CD14-positive monocyte (primary cell): ENCODE data around the gene ELMOD1. TPM values are rescaled to one million over a fixed set of nuclear protein-coding genes. Genes with fewer than 3 reads are reported as not detected.

Experiments used
- DNase-seq, 3 donors: peaks; one replicate each; pipeline ENCODE4 v3.0.0-alpha.2; 2011 to 2022
- H2AFZ ChIP-seq: 2 replicates; pipeline ENCODE4 v1.6.0; 2012; ENCODE audit warnings: mild to moderate bottlenecking, low read depth, low read length, inconsistent platforms; ENCODE audit not compliant: insufficient read depth, poor library complexity, severe bottlenecking
- H3K27ac ChIP-seq, 2 donors: 1 replicate in 1 of 2; 2 replicates in 1 of 2; pipeline ENCODE4 v1.5.1; 2012 to 2013; ENCODE audit warnings: low read length in 2 of 2, control low read depth in 1 of 2, inconsistent platforms in 1 of 2, low read depth in 1 of 2, mild to moderate bottlenecking in 1 of 2
- H3K27me3 ChIP-seq, 2 donors: one replicate each; pipeline versions ENCODE4 v1.6.0 to v1.6.1; 2011 to 2013; ENCODE audit warnings: low read length in 2 of 2; ENCODE audit not compliant: control insufficient read depth in 2 of 2, insufficient read depth in 2 of 2
- H3K36me3 ChIP-seq, 2 donors: replicated peaks in 1 of 2; 1 replicate in 1 of 2; 2 replicates in 1 of 2; pipeline versions ENCODE4 v1.5.1 to v1.6.1; 2012 to 2013; ENCODE audit warnings: low read length in 2 of 2, control low read depth in 1 of 2, inconsistent platforms in 1 of 2, mild to moderate bottlenecking in 1 of 2; ENCODE audit not compliant: insufficient read depth in 2 of 2, control insufficient read depth in 1 of 2
- H3K4me1 ChIP-seq, 2 donors: 1 replicate in 1 of 2; 2 replicates in 1 of 2; pipeline versions ENCODE4 v1.5.1 to v1.6.1; 2012 to 2013; ENCODE audit warnings: low read length in 2 of 2, control low read depth in 1 of 2, inconsistent platforms in 1 of 2, mild to moderate bottlenecking in 1 of 2, moderate library complexity in 1 of 2; ENCODE audit not compliant: insufficient read depth in 2 of 2, control insufficient read depth in 1 of 2
- H3K4me2 ChIP-seq: replicated peaks from 2 replicates; pipeline ENCODE3; 2012; ENCODE audit warnings: low read length, moderate library complexity, mild to moderate bottlenecking; ENCODE audit not compliant: poor library complexity, severe bottlenecking; ENCODE audit errors: extremely low read depth
- H3K4me3 ChIP-seq, 3 experiments: fragments of 200-600 bp in 1 of 3; sonication (generic) in 1 of 3; replicated peaks in 1 of 3; 1 replicate in 2 of 3; 2 replicates in 1 of 3; pipeline ENCODE4 v1.5.1; 2011 to 2013; ENCODE audit warnings: low read length in 3 of 3, mild to moderate bottlenecking in 3 of 3, control low read depth in 2 of 3, low read depth in 2 of 3, inconsistent platforms in 1 of 3, moderate library complexity in 1 of 3
- H3K79me2 ChIP-seq: 2 replicates; pipeline ENCODE4 v1.6.0; 2012; ENCODE audit warnings: mild to moderate bottlenecking, control low read depth, inconsistent platforms, low read length, moderate library complexity; ENCODE audit not compliant: insufficient read depth
- H3K9ac ChIP-seq: 2 replicates; pipeline ENCODE4 v1.6.0; 2017; ENCODE audit warnings: low read length, mild to moderate bottlenecking; ENCODE audit not compliant: insufficient read depth, poor library complexity, severe bottlenecking
- H3K9me3 ChIP-seq, 2 donors: replicated peaks in 1 of 2; 1 replicate in 1 of 2; 2 replicates in 1 of 2; pipeline versions ENCODE4 v1.5.1 to v1.6.1; 2012 to 2013; ENCODE audit warnings: low read length in 2 of 2, control low read depth in 1 of 2; ENCODE audit not compliant: control insufficient read depth in 1 of 2, insufficient read depth in 1 of 2
- H4K20me1 ChIP-seq: 2 replicates; pipeline ENCODE4 v1.6.0; 2012; ENCODE audit warnings: mild to moderate bottlenecking, low read length, control low read depth, moderate library complexity; ENCODE audit not compliant: insufficient read depth
- H3K27ac Mint-ChIP-seq, 7 donors: one replicate each; pipeline ENCODE4 v1.8.0; 2020; ENCODE audit warnings: mild to moderate bottlenecking in 7 of 7, mixed read lengths in 7 of 7, moderate library complexity in 6 of 7, inconsistent platforms in 2 of 7
- H3K27me3 Mint-ChIP-seq, 3 donors: one replicate each; pipeline ENCODE4 v1.8.0; 2021 to 2022; ENCODE audit warnings: low read depth in 3 of 3, mild to moderate bottlenecking in 3 of 3, mixed read lengths in 3 of 3, moderate library complexity in 3 of 3, inconsistent platforms in 1 of 3
- H3K36me3 Mint-ChIP-seq, 2 donors: one replicate each; pipeline ENCODE4 v1.8.0; 2020; ENCODE audit warnings: mixed read lengths in 2 of 2, inconsistent platforms in 1 of 2, mild to moderate bottlenecking in 1 of 2
- H3K4me1 Mint-ChIP-seq: one replicate; pipeline ENCODE4 v1.8.0; 2020; ENCODE audit warnings: mild to moderate bottlenecking, mixed read lengths
- H3K4me3 Mint-ChIP-seq, 2 donors: one replicate each; pipeline ENCODE4 v1.8.0; 2020; ENCODE audit warnings: mild to moderate bottlenecking in 2 of 2, mixed read lengths in 2 of 2, moderate library complexity in 1 of 2
- H3K9me3 Mint-ChIP-seq, 7 donors: one replicate each; pipeline ENCODE4 v1.8.0; 2020 to 2022; ENCODE audit warnings: mixed read lengths in 7 of 7, mild to moderate bottlenecking in 6 of 7, moderate library complexity in 6 of 7, inconsistent platforms in 2 of 7
- WGBS: methylation state at CpG from one replicate; pipeline ENCODE4 v1.1.5; 2013; ENCODE audit warnings: missing lambda C conversion rate; ENCODE audit not compliant: insufficient coverage; 5-methylcytosine and 5-hydroxymethylcytosine counted together
- intact Hi-C, 2 donors: fragments of 100-400 bp; cut with micrococcal nuclease; formaldehyde crosslinking; loops; one replicate each; pipeline versions ENCODE4 v1.15.0 to v1.15.1; 2023
- polyA plus RNA-seq, 3 donors: library from polyadenylated mRNA; depleted of rRNA in 1 of 3; unstranded in 2 of 3; stranded (reverse) in 1 of 3; fragments of 300-500 nt in 2 of 3; fragments of >200 nt in 1 of 3; fragmentation: Illumina TruSeq in 2 of 3; gene quantifications; 1 replicate in 2 of 3; 2 replicates in 1 of 3; pipeline ENCODE4 v1.2.3, GENCODE V29; 2012 to 2021
- TF ChIP-seq, protein P1 (sequence below): fragments of 200-600 bp; IDR thresholded peaks from one replicate; pipeline ENCODE4 v1.8.0; 2022; ENCODE audit warnings: antibody characterized with exemption, mild to moderate bottlenecking

The ELMOD1 gene
- polyA plus RNA-seq, 3 donors: not detected

DNA sequence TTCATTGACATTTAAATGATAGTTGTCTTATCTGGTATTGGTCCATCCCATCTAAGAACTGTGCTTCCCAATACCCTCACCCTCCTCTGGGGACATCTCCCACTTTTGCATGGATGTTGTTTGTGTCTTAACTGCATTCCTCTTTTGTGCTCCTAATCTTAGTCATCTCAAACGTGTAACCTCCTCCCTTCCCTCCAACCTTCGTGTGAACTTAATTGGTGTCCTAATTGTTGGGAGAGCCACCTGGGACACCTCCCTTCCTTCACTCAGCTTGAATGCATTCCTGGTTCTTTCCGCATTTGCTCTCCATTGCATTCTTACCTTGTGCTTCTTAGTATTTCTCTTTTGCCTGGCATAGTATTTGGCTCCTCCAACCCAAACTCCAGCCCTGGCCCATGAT lies 9.8 kb upstream of the ELMOD1 start:
- intact Hi-C loops: no loop called here

DNA sequence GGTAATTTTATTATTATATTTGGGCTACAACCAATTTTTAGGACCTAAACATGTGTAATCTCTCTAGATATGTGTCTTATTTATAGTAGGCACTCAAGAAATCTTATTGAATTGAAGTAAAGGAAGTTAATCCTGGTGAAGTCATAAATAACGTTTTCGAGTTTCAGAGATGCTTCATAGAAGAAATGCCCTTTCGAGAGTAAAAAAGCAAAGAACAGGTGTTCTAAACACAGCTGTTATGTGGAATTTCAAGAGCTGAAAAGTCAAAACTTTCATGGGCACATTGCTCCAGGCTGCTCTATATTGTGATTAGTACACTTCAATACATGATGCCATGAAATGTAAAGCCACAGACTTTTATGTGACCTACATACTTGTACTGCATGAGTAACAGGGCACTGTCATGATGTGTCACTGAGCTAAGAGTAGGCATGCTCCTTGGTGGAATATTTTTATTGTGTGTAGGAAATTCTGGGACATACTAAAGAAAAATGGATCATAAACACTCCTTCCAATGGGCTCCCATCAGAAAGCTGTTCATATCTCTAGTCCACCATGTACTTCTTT lies 7.2 kb upstream of the ELMOD1 start:
- Mint-ChIP-seq H3K9me3 (peaks cover 0 to 5% (median 0%) of the 10 kb centered on the region in 7 donors), H3K4me3 (no peak overlapping the region), H3K36me3 (no peaks in the 10 kb centered on the region), H3K27me3 (peaks cover 25 to 34% (median 33%) of the 10 kb centered on the region in 3 donors), H3K4me1 (no peaks in the 10 kb centered on the region), H3K27ac (no peak overlapping the region)
- TF ChIP-seq, protein P1, sequence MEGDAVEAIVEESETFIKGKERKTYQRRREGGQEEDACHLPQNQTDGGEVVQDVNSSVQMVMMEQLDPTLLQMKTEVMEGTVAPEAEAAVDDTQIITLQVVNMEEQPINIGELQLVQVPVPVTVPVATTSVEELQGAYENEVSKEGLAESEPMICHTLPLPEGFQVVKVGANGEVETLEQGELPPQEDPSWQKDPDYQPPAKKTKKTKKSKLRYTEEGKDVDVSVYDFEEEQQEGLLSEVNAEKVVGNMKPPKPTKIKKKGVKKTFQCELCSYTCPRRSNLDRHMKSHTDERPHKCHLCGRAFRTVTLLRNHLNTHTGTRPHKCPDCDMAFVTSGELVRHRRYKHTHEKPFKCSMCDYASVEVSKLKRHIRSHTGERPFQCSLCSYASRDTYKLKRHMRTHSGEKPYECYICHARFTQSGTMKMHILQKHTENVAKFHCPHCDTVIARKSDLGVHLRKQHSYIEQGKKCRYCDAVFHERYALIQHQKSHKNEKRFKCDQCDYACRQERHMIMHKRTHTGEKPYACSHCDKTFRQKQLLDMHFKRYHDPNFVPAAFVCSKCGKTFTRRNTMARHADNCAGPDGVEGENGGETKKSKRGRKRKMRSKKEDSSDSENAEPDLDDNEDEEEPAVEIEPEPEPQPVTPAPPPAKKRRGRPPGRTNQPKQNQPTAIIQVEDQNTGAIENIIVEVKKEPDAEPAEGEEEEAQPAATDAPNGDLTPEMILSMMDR: no peak
- Histone ChIP-seq H4K20me1 (no peaks in the 10 kb centered on the region), H3K4me2 (no peak overlapping the region), H3K36me3 (no peaks in the 10 kb centered on the region), H3K27me3 (peaks cover 32 to 34% of the 10 kb centered on the region in 2 donors), H3K9me3 (peaks cover 0 to 4% of the 10 kb centered on the region in 2 donors), H3K9ac (no peak overlapping the region), H3K4me1 (no peaks in the 10 kb centered on the region), H3K27ac (no peak overlapping the region), H3K79me2 (no peaks in the 10 kb centered on the region), H2AFZ (no peak overlapping the region), H3K4me3 (no peak overlapping the region)
- no peak for DNase-seq
- 71% methylated on average over 3 of the region's 3 CpGs for WGBS
- intact Hi-C loops: no loop called here

More for the DNA sequence above, 9.8 kb upstream of the ELMOD1 start:
- WGBS: 56% methylated on average over 3 of the region's 3 CpGs
- Histone ChIP-seq H3K4me1 (no peaks in the 10 kb centered on the region), H4K20me1 (no peaks in the 10 kb centered on the region), H3K4me2 (no peak overlapping the region), H3K27me3 (peaks cover 12% of the 10 kb centered on the region in 2 donors), H3K36me3 (no peaks in the 10 kb centered on the region), H3K27ac (no peak overlapping the region), H3K9me3 (no peaks in the 10 kb centered on the region), H2AFZ (no peak overlapping the region), H3K79me2 (no peaks in the 10 kb centered on the region), H3K4me3 (no peak overlapping the region), H3K9ac (no peak overlapping the region)
- H3K36me3 Mint-ChIP-seq: no peaks in the 10 kb centered on the region
- H3K27me3 Mint-ChIP-seq: peaks cover 10 to 16% (median 14%) of the 10 kb centered on the region in 3 donors
- peak overlapping the region in 1 of 7 donors; percentile 0 for H3K27ac Mint-ChIP-seq
- H3K9me3 Mint-ChIP-seq: peaks cover 0 to 4% (median 0%) of the 10 kb centered on the region in 7 donors
- no peak overlapping the region for H3K4me3 Mint-ChIP-seq
- no peak for DNase-seq
- TF ChIP-seq, protein P1: no peak
- no peaks in the 10 kb centered on the region for H3K4me1 Mint-ChIP-seq
